ENCODE results near the gene GREB1. TPM values are rescaled to one million over a fixed set of nuclear protein-coding genes. Genes with fewer than 3 reads are reported as not detected.

GREB1 gene
- total and polyA plus RNA-seq, 2 of the 13 experiments (the other 11 are each of a cell fraction or from before 2014, with no cell fraction given), result 31.3 to 61.2 TPM

DNA sequence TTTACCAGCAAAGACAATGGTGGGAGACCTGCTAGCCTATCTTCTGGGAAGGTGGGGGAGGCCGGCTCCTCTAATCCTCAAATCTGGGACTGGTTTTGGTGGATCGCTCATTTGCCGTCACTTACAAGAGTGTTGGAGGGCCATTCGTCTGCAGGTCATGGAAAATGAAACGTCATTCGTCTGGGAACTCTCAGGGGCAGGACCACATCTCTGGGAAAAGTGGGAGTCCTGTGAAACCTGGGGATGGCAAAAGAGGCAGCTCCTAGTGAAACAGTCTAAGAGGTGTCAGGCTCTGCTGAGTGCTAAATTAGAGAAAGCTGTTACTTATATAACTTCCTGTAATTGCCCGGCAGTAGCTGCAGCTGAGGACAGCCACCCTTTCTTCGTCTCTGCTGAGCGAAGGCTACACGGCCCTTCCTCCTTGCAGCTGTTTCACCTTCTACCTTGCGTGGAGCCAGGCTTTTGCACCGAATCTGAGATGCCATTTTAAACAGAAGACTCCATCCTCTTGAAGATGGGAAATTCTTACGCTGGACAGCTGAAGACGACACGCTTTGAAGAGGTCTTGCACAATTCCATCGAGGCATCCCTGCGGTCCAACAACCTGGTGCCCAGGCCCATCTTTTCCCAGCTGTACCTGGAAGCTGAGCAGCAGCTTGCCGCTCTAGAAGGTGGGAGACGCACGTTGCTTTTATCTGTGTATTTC, 22.4 kb downstream of the GREB1 start (continued):
- TF ChIP-seq ZBTB38 (CRISPR knock-in tag; IDR thresholded peaks at IDR 0.05) (0 out of 2 replicates have a peak, but pooled peaks have one; percentile 38), PCBP1 (IDR thresholded peaks at IDR 0.05; ENCODE audit: borderline replicate concordance, low read depth, low read length) (no peak), CEBPB (IDR thresholded peaks at IDR 0.05; ENCODE audit: borderline replicate concordance, low read depth, low read length) (peak; percentile 36; the same call in 1 of the 2 replicates), AGO2 (optimal IDR thresholded peaks at IDR 0.05; ENCODE audit: low read depth, low read length) (peak; percentile 21)
- TF ChIP-seq, protein P1, sequence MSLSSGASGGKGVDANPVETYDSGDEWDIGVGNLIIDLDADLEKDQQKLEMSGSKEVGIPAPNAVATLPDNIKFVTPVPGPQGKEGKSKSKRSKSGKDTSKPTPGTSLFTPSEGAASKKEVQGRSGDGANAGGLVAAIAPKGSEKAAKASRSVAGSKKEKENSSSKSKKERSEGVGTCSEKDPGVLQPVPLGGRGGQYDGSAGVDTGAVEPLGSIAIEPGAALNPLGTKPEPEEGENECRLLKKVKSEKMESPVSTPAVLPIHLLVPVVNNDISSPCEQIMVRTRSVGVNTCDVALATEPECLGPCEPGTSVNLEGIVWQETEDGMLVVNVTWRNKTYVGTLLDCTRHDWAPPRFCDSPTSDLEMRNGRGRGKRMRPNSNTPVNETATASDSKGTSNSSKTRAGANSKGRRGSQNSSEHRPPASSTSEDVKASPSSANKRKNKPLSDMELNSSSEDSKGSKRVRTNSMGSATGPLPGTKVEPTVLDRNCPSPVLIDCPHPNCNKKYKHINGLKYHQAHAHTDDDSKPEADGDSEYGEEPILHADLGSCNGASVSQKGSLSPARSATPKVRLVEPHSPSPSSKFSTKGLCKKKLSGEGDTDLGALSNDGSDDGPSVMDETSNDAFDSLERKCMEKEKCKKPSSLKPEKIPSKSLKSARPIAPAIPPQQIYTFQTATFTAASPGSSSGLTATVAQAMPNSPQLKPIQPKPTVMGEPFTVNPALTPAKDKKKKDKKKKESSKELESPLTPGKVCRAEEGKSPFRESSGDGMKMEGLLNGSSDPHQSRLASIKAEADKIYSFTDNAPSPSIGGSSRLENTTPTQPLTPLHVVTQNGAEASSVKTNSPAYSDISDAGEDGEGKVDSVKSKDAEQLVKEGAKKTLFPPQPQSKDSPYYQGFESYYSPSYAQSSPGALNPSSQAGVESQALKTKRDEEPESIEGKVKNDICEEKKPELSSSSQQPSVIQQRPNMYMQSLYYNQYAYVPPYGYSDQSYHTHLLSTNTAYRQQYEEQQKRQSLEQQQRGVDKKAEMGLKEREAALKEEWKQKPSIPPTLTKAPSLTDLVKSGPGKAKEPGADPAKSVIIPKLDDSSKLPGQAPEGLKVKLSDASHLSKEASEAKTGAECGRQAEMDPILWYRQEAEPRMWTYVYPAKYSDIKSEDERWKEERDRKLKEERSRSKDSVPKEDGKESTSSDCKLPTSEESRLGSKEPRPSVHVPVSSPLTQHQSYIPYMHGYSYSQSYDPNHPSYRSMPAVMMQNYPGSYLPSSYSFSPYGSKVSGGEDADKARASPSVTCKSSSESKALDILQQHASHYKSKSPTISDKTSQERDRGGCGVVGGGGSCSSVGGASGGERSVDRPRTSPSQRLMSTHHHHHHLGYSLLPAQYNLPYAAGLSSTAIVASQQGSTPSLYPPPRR (CRISPR knock-in tag; IDR thresholded peaks at IDR 0.05; ENCODE audit: borderline replicate concordance), result no peak

DNA sequence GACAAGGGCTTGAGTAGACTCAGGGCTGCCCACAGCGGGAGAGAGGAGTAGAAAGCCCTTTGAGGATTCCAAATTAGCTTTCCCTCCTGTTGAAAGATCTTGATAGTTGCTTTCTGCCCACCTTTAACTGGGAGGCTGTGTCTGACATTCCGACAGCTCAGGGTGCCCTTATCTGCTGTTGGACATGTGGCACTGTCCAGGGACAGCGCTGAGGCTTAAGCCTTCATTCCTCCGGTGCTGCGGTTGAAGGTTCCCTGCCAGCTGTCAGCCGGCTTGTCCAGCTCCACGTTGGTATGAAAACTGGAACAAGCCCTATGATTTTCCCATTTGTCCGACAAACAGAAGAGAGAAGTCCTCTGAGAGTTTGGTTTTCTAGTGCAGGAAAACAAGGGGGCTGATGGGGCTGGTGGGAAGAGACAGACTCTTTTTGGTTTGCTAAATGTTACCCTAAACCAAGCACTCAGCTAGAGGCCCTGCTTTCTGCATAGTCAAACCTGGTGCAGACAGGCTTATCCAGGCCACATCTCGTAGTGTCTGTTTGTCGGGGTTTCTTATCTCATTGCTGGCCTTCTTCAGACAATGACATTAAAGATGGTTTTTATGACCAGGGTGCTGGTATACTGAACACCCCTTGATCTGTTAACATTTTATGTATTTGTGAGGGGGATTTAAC, 24.5 kb downstream of the GREB1 start:
- FAIRE-seq, result no peak
- H3K9me3 ChIP-seq (ENCODE audit: low read length), result no peaks in the 10 kb centered on the region
- H3K4me3 ChIP-seq (replicated peaks in 1 of 3; ENCODE audit: insufficient read depth in 1 of 3, low read depth in 2 of 3, low read length in 3 of 3), result no peak overlapping the region
- WGBS (ENCODE audit: low lambda C conversion rate), result 87% methylated on average over 10 of the region's 10 CpGs
- POLR2A ChIA-PET, result interaction anchor here (1.0 to 2.1 kb wide), 3 partner anchors 18 to 60 kb away, joined by 3 to 7 read pairs (median 3); no protein-coding TSS in a partner anchor
- H4K20me1 ChIP-seq (ENCODE audit: insufficient read depth, low read length), result peaks cover 38% of the 10 kb centered on the region
- no TSS peak for BruUV-seq (replicated peaks)
- H3K79me2 ChIP-seq (ENCODE audit: insufficient read depth, low read length), result peaks cover 89% of the 10 kb centered on the region
- in situ Hi-C loops (cut with HindIII; ENCODE audit: extremely low pct_ligation_motif_present, low pct_unique_long_range_greater_than_20kb), result no loop called here
- H3K4me2 ChIP-seq (ENCODE audit: low read depth, low read length), result no peak overlapping the region
- peaks cover 39 to 87% of the 10 kb centered on the region in 2 experiments for H3K36me3 ChIP-seq (replicated peaks in 1 of 2; ENCODE audit: control insufficient read depth in 1 of 2, insufficient read depth in 2 of 2, low read length in 2 of 2)
- H3K27me3 ChIP-seq (ENCODE audit: control insufficient read depth in 1 of 2, insufficient read depth in 2 of 2, low read length in 2 of 2), result no peaks in the 10 kb centered on the region
- no peak overlapping the region for H3K9ac ChIP-seq (ENCODE audit: insufficient read depth, low read depth, low read length)
- H3K27ac ChIP-seq (ENCODE audit: extremely low read length, insufficient read depth, low read length), result no peak overlapping the region
- TF ChIP-seq, protein P2, sequence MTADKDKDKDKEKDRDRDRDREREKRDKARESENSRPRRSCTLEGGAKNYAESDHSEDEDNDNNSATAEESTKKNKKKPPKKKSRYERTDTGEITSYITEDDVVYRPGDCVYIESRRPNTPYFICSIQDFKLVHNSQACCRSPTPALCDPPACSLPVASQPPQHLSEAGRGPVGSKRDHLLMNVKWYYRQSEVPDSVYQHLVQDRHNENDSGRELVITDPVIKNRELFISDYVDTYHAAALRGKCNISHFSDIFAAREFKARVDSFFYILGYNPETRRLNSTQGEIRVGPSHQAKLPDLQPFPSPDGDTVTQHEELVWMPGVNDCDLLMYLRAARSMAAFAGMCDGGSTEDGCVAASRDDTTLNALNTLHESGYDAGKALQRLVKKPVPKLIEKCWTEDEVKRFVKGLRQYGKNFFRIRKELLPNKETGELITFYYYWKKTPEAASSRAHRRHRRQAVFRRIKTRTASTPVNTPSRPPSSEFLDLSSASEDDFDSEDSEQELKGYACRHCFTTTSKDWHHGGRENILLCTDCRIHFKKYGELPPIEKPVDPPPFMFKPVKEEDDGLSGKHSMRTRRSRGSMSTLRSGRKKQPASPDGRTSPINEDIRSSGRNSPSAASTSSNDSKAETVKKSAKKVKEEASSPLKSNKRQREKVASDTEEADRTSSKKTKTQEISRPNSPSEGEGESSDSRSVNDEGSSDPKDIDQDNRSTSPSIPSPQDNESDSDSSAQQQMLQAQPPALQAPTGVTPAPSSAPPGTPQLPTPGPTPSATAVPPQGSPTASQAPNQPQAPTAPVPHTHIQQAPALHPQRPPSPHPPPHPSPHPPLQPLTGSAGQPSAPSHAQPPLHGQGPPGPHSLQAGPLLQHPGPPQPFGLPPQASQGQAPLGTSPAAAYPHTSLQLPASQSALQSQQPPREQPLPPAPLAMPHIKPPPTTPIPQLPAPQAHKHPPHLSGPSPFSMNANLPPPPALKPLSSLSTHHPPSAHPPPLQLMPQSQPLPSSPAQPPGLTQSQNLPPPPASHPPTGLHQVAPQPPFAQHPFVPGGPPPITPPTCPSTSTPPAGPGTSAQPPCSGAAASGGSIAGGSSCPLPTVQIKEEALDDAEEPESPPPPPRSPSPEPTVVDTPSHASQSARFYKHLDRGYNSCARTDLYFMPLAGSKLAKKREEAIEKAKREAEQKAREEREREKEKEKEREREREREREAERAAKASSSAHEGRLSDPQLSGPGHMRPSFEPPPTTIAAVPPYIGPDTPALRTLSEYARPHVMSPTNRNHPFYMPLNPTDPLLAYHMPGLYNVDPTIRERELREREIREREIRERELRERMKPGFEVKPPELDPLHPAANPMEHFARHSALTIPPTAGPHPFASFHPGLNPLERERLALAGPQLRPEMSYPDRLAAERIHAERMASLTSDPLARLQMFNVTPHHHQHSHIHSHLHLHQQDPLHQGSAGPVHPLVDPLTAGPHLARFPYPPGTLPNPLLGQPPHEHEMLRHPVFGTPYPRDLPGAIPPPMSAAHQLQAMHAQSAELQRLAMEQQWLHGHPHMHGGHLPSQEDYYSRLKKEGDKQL (CRISPR knock-in tag; IDR thresholded peaks at IDR 0.05; ENCODE audit: low read depth), result no peak
- TF ChIP-seq RBM22 (optimal IDR thresholded peaks at IDR 0.05; ENCODE audit: low read length) (peak; percentile 16), NR2C2 (CRISPR knock-in tag; IDR thresholded peaks at IDR 0.05; ENCODE audit: borderline replicate concordance) (no peak), ESRRA (CRISPR knock-in tag; IDR thresholded peaks at IDR 0.05; ENCODE audit: low read depth) (no peak), HMG20A (CRISPR knock-in tag; IDR thresholded peaks at IDR 0.05; ENCODE audit: borderline replicate concordance) (no peak), ATRX (CRISPR knock-in tag; IDR thresholded peaks at IDR 0.05; ENCODE audit: borderline replicate concordance) (no peak)
- no peak overlapping the region for H2AFZ ChIP-seq (ENCODE audit: low read length)
- CTCF ChIA-PET (ENCODE audit: low intra/inter-chr PET ratio, low total read pairs), result no interaction called here
- DNase-seq (ENCODE audit: low spot score), result no peak
- ATAC-seq, result no peak
- peaks cover 44% of the 10 kb centered on the region for H3K4me1 ChIP-seq (ENCODE audit: insufficient read depth, low read length)
- intact Hi-C loops (cut with micrococcal nuclease; ENCODE audit: unreplicated experiment), result no loop called here

All from HepG2 (cell line).